Stomach (tissue), 4 donors: ENCODE measurements around the gene NCOR1.

ENCODE experiments used
- CTCF ChIP-seq, 7 experiments: fragments of 450-650 bp in 4 of 7; fragments of 200-600 bp in 3 of 7; sonication (generic) in 3 of 7; IDR thresholded peaks; one replicate each; pipeline ENCODE4 v1.5.1; 2016 to 2019; ENCODE audit warnings: antibody characterized with exemption in 7 of 7, control low read depth in 2 of 7, mild to moderate bottlenecking in 1 of 7
- EP300 ChIP-seq: sonication (generic); formaldehyde crosslinking; IDR thresholded peaks from one replicate; pipeline ENCODE4 v1.6.1; 2017; ENCODE audit warnings: antibody characterized with exemption
- POLR2AphosphoS5 ChIP-seq, 3 donors: sonication (generic); formaldehyde crosslinking; IDR thresholded peaks; one replicate each; pipeline ENCODE4 v1.6.1; 2016; ENCODE audit warnings: antibody characterized with exemption in 3 of 3

DNA sequence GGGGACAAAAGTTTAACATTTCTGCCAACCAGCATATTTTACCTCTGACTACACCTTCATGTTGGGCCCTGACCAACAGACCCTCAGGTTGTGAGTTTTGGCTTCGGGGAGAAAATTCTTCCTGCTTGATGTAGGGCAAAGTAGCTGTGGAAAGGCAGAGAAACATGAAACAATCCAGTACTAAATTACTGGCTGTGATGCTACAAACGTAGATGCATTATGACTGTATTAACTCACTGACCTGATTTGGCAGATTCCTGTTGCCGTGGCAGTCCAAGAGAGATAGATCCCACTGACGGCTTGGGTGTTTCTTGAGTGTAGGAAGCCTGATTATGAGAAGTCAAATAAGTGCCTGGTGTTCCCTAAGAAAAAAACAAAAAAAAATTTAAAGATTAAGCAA is 135.0 kb downstream of the NCOR1 start:
- TF ChIP-seq CTCF (IDR thresholded peaks at IDR 0.05): no peak
- TF ChIP-seq POLR2AphosphoS5 (IDR thresholded peaks at IDR 0.05): no peak
- TF ChIP-seq EP300: no peak
